22Rv1 (cell line): ENCODE results near the gene ABCD3.

ENCODE experiments used
- H3K27ac ChIP-seq: fragments of 450-650 bp; 2 replicates; pipeline ENCODE4 v1.5.1; 2017
- CTCF ChIP-seq: fragments of 450-650 bp; IDR thresholded peaks from 2 replicates; pipeline ENCODE4 v1.5.1; 2017; ENCODE audit warnings: mild to moderate bottlenecking
- ZFX ChIP-seq: fragments of 450-650 bp; IDR thresholded peaks from 2 replicates; pipeline ENCODE4 v1.6.1; 2017; ENCODE audit warnings: antibody characterized with exemption, borderline replicate concordance

ABCD3 gene

GRCh38 chr1:94385308-94385929, 32.8 kb upstream of the ABCD3 start:
- TF ChIP-seq ZFX = no peak
- no peak for TF ChIP-seq CTCF
- H3K27ac ChIP-seq = no peak overlapping the region

- no peak overlapping the region for H3K27ac ChIP-seq
- TF ChIP-seq ZFX = no peak
- TF ChIP-seq CTCF = no peak
These were observed 28.9 kb upstream of the ABCD3 start for GRCh38 chr1:94389298-94389697.

- TF ChIP-seq CTCF (no peak), ZFX (no peak)
- H3K27ac ChIP-seq = no peak overlapping the region
These were observed 23.9 kb upstream of the ABCD3 start for GRCh38 chr1:94394247-94394646.

- no peak overlapping the region for H3K27ac ChIP-seq
- TF ChIP-seq CTCF = no peak
- TF ChIP-seq ZFX = no peak
These were observed 23.0 kb upstream of the ABCD3 start for GRCh38 chr1:94395231-94395630.

GRCh38 chr1:94395748-94396309, 22.4 kb upstream of the ABCD3 start:
- TF ChIP-seq CTCF (no peak), ZFX (no peak)
- no peak overlapping the region for H3K27ac ChIP-seq

- H3K27ac ChIP-seq = no peak overlapping the region
- no peak for TF ChIP-seq CTCF
- no peak for TF ChIP-seq ZFX
These were observed 21.7 kb upstream of the ABCD3 start for GRCh38 chr1:94396356-94397010.

- TF ChIP-seq ZFX (no peak), CTCF (no peak)
- H3K27ac ChIP-seq = no peak overlapping the region
These were observed 19.8 kb upstream of the ABCD3 start for GRCh38 chr1:94398356-94398755.
